Fibroblast of skin of scalp (primary cell): ENCODE results near the gene RNF223. TPM values are rescaled to one million over a fixed set of nuclear protein-coding genes. Genes with fewer than 3 reads are reported as not detected.

Experiments used
- DNase-seq: peaks from one replicate; pipeline ENCODE4 v3.0.0-alpha.2; 2013
- polyA plus RNA-seq, 2 experiments: library from polyadenylated mRNA; unstranded; fragments of 120-200 nt; gene quantifications; one replicate each; pipeline ENCODE4 v1.2.1, GENCODE V29; 2013; ENCODE audit not compliant: insufficient read length in 2 of 2

The RNF223 gene
- polyA plus RNA-seq (2013, experiment 1 of 2; ENCODE audit: insufficient read length), result not detected
- not detected for polyA plus RNA-seq (2013, experiment 2 of 2; ENCODE audit: insufficient read length)

DNA sequence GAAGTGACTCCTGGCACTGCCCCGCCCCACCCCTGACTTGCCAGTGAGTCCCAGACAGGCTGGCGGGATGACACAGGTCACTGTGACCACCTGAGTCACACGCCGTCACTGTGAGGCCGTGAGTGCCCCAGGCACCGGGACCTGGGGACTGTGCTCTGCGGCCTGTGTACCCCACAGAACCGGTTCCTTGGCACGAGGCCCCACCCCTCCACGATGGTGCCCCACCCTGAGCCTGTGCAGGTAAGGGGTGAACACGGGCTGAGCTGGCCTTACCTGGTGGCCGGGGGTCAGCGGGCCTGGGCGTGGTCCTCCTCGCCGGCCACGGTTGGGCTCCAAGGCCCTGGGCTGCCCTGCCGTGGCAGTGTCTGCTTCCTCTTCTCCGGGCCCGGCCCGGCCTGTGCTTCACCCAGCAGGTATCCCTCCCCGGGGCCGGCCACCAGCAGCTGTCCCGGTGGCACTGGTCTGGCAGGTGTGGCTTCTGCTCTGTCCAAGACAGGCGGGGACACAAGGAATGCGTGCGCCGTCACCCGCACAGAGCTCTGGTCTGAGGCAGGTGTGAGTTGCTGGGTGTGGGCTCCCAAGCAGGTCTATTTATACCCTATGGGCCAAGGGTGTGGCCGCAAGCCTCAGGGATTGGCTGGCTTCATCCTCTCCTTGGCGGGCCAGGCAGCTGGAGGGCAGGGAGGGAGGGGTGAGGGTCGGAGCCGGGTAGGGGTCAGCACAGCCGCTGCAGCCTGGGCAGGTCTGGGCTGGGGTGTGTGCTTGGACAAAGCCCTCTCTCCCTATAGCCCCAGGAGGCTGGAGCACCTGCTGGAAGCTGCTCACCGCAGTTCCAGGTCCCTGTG lies at the start of gene RNF223:
RNF223 (minus strand) TSS at position 564 of the 845 bp plus-strand sequence. CDS start 1,740 bp downstream, outside the sequence.
- no peak for DNase-seq

DNA sequence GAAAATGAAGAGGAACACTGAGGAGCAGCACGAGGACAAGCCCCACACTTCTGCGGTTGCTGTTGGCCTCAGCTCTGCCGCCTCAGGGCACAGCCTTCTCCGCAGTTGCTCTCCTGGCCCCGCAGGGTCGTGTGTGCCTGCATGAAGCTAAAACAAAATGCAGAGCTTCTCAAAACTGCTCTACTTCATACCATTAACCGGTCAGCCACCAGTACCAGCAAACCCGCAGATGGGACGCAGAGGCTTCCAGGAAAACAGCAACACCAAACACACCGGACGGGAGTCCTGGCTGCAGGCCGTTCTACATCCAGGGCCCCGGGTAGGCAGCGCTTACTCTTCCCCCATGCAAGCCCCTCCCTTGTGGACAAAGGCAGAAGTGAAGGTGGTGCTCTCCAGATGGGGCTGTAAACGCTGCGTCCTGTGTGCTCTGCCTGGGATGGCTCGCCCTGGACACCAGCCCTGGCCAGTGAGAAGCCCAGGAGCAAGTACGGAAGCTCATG lies 48.9 kb upstream of the RNF223 start:
- DNase-seq, result no peak

DNA sequence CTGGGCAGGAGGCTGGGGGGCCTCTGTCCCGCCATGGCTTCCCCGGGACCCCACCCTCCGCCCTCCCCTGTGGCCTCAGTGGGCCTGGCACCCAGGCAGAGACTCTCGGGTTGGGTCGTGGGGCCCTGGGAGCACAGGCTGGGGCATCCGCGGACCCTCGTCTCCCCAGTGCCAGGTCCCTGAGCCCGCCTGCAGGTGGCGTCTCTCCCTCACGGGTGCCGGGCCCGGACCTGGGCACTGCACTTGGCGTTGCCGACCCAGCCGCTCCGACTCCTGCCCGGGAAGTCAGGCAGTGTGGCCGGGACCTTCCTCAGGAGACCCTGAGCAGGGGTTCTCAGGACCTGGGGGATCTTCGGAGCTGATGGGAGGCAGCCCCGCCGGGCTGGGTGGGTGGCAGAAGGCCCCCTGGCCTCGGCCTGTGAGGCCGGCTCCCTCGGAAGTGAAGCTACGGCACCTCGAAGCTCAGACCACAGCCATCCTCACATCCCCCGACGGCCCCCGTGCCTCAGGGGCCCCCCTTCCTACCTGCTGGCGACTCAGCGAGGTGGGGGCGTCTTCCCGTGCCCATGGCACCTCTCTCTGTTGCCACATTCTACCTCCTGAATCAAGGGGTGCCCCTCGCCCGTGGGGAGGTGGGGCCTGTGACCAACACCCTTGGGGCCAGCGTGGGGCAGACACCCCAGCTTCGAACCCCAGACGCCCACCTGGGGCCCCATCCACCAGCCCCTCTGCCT lies 48.1 kb upstream of the RNF223 start:
- DNase-seq, result peak; percentile 72

DNA sequence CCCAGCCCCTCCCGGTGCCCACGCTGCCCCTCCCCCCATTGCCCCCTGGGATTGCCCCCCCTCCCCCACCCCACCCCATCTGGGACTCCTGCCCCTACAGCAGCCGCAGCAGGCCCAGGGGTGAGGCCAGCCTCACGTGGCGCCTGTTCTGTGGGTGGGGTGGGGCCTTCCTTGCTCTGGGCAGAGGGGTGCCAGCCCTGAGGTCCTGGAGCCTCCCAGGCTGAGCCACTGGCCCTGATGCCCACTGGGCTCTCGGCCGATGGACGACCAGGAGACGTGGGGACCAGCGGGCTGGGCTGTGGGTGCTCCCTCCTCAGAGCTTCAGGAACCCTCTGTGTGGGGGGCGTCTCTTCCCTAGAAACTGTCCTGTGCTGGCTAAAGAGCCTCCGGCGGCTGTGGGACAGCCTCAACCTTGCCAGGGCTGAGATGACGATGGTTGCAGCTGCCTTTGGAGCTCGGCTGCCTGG lies 47.5 kb upstream of the RNF223 start:
- DNase-seq, result no peak

- DNase-seq, result no peak
Measured at GRCh38 chr1:1120866-1121591, 46.9 kb upstream of the RNF223 start.

GRCh38 chr1:1120096-1120495 lies 46.0 kb upstream of the RNF223 start:
- DNase-seq, result no peak

- no peak for DNase-seq
Measured at GRCh38 chr1:1119272-1119890, 45.3 kb upstream of the RNF223 start.

GRCh38 chr1:1118876-1119220 lies 44.7 kb upstream of the RNF223 start:
- DNase-seq, result no peak

GRCh38 chr1:1118011-1118875 lies 44.1 kb upstream of the RNF223 start:
- DNase-seq, result no peak

DNA sequence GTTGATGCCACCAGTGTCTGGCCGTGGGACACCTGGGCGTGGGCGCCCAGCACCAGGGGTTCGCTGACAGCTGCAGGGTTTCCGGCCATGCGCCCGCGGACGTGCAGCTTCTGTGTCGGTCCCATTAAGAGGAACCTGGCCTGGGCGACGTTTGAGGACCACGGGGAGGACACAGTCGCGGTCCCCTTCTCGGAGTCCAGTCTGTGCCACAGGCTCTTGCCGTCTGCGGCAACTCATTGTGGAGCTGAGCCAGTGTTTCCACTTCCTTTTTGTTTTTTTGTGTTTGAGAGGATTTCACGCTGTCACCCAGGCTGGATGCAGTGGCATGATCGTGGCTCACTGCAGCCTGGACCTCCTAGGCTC lies 43.3 kb upstream of the RNF223 start:
- no peak for DNase-seq

DNA sequence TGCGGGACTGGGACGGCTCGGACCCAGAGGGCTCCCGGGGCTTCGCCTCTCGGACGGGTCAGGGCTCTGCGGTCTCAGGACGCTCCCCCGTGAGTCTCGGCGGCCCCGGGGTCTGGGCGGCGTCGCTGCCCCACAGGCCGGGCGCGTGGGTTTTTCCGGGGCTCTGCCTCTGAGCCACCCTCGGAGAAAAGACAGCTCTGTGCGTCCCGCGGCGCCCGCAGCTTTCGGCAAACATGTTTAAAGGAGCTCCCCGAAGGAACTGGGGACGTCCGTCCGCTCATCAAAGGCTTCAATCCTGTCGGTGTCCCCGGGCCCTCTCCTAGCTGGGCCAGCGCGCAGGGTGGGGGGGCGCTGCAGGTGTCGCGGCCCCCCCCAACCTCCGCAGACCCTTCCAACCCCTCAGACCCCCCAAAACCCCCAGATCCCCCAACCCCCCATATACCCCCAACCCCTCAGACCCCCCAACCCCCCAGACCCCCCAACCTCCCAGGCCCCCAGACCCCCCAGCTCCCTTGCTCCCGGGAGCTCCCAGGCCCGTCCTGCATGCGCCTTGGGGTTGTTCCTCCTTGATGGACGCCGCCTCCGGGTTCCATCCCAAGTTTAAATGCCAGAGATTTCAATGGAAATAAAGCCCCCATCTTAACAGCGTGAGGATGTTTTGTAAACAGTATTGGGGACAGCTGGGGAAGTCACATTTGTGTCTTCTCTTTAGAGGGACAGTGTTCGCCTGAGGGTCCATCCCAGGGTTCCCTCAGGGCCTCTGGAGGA lies 42.8 kb upstream of the RNF223 start:
- DNase-seq, result no peak

DNA sequence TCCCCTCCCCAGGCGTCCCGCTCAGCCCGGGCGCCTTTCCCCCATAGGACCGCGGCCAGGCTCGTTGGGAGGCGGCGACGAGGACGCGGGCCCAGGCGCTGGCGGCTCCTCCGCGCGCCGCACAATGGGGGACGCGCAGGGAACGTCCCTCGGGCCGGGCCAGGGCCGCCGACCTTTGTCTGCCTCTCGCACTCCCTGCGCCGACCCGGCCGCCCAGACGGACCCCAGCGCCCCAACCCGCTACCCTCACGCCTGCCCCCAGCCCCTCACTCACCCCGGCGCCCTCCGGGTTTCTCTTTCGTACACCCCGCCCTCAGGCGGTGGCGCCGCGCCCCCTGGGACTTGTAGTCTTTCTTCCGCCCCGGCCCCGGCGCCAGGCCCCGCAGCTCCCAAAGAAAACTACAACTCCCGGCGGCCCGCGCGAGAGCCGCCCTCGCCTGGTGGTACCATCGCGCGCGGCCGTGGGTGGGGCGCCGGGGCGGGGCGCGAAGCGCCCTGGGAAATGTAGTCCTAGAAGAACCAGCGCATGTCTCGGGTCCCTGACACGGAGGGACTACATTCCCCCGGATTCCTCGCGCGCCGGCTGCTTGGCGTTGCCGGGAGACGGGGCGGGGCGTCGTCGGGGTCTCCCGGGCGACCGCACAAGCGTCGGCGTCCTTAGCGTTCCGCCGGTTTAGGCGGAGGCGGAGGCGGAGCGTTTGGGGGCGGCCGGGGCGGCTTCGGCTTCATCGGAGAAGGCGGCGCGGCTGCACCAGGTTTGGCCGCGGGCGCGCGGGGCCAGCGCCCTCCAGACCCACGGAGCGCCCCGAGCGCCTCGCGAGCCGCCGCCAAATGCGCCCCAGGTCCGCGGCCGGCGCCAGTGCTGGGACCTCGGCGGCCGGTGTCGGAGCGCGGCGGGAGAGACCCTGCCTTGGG lies 41.9 kb upstream of the RNF223 start, which contains the start of gene C1orf159:
C1orf159 (minus strand) TSS at position 304 of the 915 bp plus-strand sequence. CDS start 24,546 bp downstream, outside the sequence.
- DNase-seq, result peak; percentile 99

- no peak for DNase-seq
Measured at GRCh38 chr1:1115136-1115785, 41.2 kb upstream of the RNF223 start.

DNA sequence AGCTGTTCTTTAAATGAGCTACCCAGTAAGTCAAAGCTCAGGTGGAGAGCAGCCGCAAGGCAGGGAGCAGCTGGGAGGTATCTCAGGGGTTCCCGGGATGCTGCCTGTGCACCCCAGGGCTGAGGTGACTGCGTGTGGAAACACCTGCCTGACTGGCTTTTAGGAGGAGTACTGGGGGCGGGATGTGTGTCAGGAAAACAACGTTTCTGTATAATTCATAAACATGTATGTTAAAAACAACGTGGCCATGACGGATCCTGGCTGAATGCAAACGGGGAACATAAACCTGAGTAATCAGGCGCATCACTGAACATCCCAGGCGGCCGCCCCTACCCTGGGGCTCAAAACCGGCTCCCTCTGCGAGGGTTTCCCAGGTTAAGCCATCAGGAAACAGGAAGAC lies 40.3 kb upstream of the RNF223 start:
- no peak for DNase-seq

GRCh38 chr1:1112237-1112985 lies 38.3 kb upstream of the RNF223 start:
- DNase-seq, result no peak

DNA sequence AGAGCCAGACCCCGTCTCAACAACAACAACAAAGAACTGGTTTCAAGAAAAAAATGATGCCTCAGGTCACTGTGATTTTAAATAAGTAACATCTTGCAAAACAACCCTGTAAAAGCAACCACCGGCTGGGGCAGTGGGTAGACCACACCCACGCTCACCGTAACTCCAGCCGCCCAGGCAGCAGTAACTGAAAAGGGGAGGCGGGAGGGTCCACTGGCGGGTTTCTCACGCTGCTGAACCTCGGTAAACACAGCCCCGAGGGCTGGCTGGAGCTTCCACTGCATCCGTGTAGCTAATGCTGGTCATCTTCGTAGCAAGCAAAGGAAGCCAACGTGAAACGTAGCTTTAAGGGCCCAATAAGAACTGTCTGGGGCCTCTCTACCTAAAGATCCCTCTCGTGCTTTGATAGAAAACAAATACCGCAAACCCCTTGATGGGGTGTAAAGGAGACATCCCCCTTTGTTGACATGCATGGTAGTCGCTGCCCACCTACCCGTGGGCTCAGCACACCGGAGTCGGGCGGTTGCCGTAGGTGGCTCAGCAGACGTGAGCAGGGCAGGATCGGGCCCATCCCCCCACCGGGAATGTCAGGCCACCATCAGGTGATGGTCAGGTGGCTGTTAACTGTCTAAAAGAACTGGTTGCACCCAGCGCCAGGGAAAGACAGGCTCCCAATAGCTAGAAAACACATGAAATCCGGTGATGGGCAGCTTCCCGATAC lies 37.6 kb upstream of the RNF223 start:
- no peak for DNase-seq

DNA sequence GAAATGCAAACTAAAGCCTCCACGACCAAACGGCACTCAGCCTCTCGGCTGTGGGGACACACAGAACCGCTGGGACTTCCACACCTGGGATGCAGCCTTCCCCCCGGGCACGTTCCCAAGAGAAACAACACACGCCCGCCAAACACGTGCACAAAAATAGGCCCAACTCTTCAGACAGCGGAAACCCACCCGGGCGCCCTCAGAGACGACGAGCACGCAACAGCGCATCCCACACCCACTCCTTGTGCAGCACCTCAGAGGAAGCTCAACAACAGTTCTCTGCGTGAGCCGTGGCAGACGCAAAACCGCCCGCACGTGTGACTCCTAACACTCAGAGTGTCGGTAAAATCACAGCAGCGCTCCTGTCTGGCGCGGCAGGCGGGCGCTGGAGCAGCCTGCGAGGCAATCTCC lies 36.5 kb upstream of the RNF223 start:
- DNase-seq, result no peak
